ENCODE results near the gene IQGAP2. TPM values are rescaled to one million over a fixed set of nuclear protein-coding genes. Genes with fewer than 3 reads are reported as not detected.

IQGAP2 gene
- polyA plus RNA-seq, 1 donor (not counting 4 experiments of a cell fraction or from before 2014, with no cell fraction given): 0.14 TPM

DNA sequence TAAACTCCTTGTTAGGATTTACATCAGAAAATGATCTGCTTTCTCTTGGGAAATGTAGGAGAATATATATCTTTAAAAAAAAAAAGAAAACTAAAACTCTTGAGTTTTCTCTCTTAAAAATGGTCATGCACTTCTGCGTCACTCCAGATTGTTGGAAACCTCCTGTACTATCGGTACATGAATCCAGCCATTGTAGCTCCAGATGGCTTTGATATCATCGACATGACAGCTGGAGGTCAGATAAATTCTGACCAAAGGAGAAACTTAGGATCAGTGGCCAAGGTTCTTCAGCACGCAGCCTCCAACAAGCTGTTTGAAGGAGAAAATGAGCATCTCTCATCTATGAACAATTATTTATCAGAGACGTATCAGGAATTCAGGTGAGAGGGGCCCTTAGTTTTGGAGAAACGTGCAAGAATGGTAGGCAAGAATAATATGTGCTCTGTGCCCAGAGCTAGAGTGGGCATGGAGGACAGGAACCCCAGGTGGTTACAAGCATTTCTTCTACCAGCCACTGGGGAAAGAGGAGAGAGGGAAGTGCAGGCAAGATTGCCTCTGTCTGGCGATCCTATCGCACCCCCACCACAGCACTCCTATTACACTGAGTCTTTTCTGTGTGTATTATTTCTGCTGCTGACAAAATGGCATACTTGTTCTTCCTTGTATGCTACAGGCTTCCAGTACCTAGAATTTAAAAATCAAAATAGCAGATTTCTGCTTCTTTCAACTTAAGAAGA, 271.4 kb downstream of the IQGAP2 start:
- dilution Hi-C loops (cut with MboI; ENCODE audit: extremely low pct_ligation_motif_present, low sequenced_read_pairs): no loop called here

DNA sequence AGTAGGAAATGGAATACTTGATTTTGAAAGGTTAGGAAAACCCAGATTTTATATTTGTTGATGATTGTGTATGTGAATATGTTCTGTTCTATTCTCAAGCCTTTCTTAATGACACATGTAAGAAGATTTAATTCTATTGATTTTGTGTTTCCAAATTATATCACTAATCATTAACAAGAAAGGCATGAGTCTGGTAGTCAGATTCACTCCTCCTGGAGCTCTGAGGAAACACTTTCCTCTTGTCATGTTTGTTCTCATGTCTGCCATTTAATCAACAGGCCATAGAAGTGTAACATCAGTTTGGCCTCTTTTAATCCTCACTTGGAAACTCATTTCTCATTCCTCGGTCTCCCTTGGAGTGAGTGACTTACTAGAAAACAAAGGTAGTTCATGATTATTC, 272.3 kb downstream of the IQGAP2 start:
- Histone ChIP-seq H4K20me1 (ENCODE audit: control insufficient read depth, extremely low read depth, insufficient read depth, low read length) (no peaks in the 10 kb centered on the region), H3K4me1 (ENCODE audit: control insufficient read depth, extremely low read depth, insufficient read depth, low read length) (no peaks in the 10 kb centered on the region), H3K9me1 (ENCODE audit: control insufficient read depth, extremely low read depth, insufficient read depth, low read length) (no peaks in the 10 kb centered on the region), H2AFZ (ENCODE audit: control insufficient read depth, low read length) (no peak overlapping the region), H3K36me3 (ENCODE audit: control insufficient read depth in 2 of 2, extremely low read depth in 1 of 2, insufficient read depth in 2 of 2, low read length in 2 of 2) (no peaks in the 10 kb centered on the region), H3K4me3 (ENCODE audit: control insufficient read depth in 2 of 3, extremely low read depth in 1 of 3, insufficient read depth in 2 of 3, low read depth in 1 of 3, low read length in 3 of 3) (no peak overlapping the region), H3K27me3 (ENCODE audit: control insufficient read depth, extremely low read depth, insufficient read depth, low read length) (no peaks in the 10 kb centered on the region), H3K4me2 (ENCODE audit: control insufficient read depth, extremely low read depth, insufficient read depth, low read depth, low read length) (no peak overlapping the region), H3K9me3 (ENCODE audit: control insufficient read depth, low read depth, low read length) (no peaks in the 10 kb centered on the region), H3K79me2 (ENCODE audit: control insufficient read depth, insufficient read depth, low read length) (no peaks in the 10 kb centered on the region), H3K27ac (ENCODE audit: control insufficient read depth, insufficient read depth, low read length) (no peak overlapping the region), H3K9ac (ENCODE audit: control insufficient read depth, extremely low read depth, insufficient read depth, low read length) (no peak overlapping the region)
- FAIRE-seq: no peak
- dilution Hi-C loops (cut with MboI; ENCODE audit: extremely low pct_ligation_motif_present, low sequenced_read_pairs): no loop called here
- no peak for DNase-seq (ENCODE audit: low read depth, low spot score)
- TF ChIP-seq EZH2 (IDR thresholded peaks at IDR 0.05; ENCODE audit: low read length): no peak
- TF ChIP-seq, protein P1, sequence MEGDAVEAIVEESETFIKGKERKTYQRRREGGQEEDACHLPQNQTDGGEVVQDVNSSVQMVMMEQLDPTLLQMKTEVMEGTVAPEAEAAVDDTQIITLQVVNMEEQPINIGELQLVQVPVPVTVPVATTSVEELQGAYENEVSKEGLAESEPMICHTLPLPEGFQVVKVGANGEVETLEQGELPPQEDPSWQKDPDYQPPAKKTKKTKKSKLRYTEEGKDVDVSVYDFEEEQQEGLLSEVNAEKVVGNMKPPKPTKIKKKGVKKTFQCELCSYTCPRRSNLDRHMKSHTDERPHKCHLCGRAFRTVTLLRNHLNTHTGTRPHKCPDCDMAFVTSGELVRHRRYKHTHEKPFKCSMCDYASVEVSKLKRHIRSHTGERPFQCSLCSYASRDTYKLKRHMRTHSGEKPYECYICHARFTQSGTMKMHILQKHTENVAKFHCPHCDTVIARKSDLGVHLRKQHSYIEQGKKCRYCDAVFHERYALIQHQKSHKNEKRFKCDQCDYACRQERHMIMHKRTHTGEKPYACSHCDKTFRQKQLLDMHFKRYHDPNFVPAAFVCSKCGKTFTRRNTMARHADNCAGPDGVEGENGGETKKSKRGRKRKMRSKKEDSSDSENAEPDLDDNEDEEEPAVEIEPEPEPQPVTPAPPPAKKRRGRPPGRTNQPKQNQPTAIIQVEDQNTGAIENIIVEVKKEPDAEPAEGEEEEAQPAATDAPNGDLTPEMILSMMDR (optimal IDR thresholded peaks at IDR 0.05 in 1 of 3, IDR thresholded peaks at IDR 0.05 in 1 of 3, conservative IDR thresholded peaks at IDR 0.05 in 1 of 3; ENCODE audit: extremely low read depth in 1 of 3, insufficient read depth in 2 of 3, low read length in 3 of 3): no peak

More for the DNA sequence above, 271.4 kb downstream of the IQGAP2 start:
- no peak overlapping the region for H3K27ac ChIP-seq (ENCODE audit: control insufficient read depth, insufficient read depth, low read length)
- no peak for DNase-seq (ENCODE audit: low read depth, low spot score)
- no peaks in the 10 kb centered on the region for H3K9me1 ChIP-seq (ENCODE audit: control insufficient read depth, extremely low read depth, insufficient read depth, low read length)
- H3K79me2 ChIP-seq (ENCODE audit: control insufficient read depth, insufficient read depth, low read length): no peaks in the 10 kb centered on the region
- H3K9me3 ChIP-seq (ENCODE audit: control insufficient read depth, low read depth, low read length): no peaks in the 10 kb centered on the region
- H4K20me1 ChIP-seq (ENCODE audit: control insufficient read depth, extremely low read depth, insufficient read depth, low read length): no peaks in the 10 kb centered on the region
- no peak overlapping the region for H3K9ac ChIP-seq (ENCODE audit: control insufficient read depth, extremely low read depth, insufficient read depth, low read length)
- TF ChIP-seq, protein P1 (optimal IDR thresholded peaks at IDR 0.05 in 1 of 3, IDR thresholded peaks at IDR 0.05 in 1 of 3, conservative IDR thresholded peaks at IDR 0.05 in 1 of 3; ENCODE audit: extremely low read depth in 1 of 3, insufficient read depth in 2 of 3, low read length in 3 of 3): no peak
- TF ChIP-seq EZH2 (IDR thresholded peaks at IDR 0.05; ENCODE audit: low read length): no peak
- no peak for FAIRE-seq
- no peaks in the 10 kb centered on the region for H3K27me3 ChIP-seq (ENCODE audit: control insufficient read depth, extremely low read depth, insufficient read depth, low read length)
- peaks cover under 1% of the 10 kb centered on the region for H3K4me1 ChIP-seq (ENCODE audit: control insufficient read depth, extremely low read depth, insufficient read depth, low read length)
- no peak overlapping the region for H3K4me2 ChIP-seq (ENCODE audit: control insufficient read depth, extremely low read depth, insufficient read depth, low read depth, low read length)
- no peak overlapping the region for H3K4me3 ChIP-seq (ENCODE audit: control insufficient read depth in 2 of 3, extremely low read depth in 1 of 3, insufficient read depth in 2 of 3, low read depth in 1 of 3, low read length in 3 of 3)
- H2AFZ ChIP-seq (ENCODE audit: control insufficient read depth, low read length): no peak overlapping the region
- no peaks in the 10 kb centered on the region for H3K36me3 ChIP-seq (ENCODE audit: control insufficient read depth in 2 of 2, extremely low read depth in 1 of 2, insufficient read depth in 2 of 2, low read length in 2 of 2)

All from keratinocyte (primary cell).